ENCODE data around the gene ZBTB7A. TPM values are rescaled to one million over a fixed set of nuclear protein-coding genes. Genes with fewer than 3 reads are reported as not detected.

The ZBTB7A gene
- polyA plus RNA-seq, 1 donor from 2014 or later, result 75.7 TPM

GRCh38 chr19:4034048-4035017 lies 32.4 kb downstream of the ZBTB7A start:
- Mint-ChIP-seq H3K36me3 (no peaks in the 10 kb centered on the region), H3K9me3 (no peaks in the 10 kb centered on the region), H3K27ac (peak overlapping the region; percentile 26 to 86 (median 73)), H3K27me3 (no peaks in the 10 kb centered on the region), H3K4me3 (peak overlapping the region in 1 of 4 donors; percentile 47), H3K4me1 (no peaks in the 10 kb centered on the region)

- H3K27me3 Mint-ChIP-seq, result no peaks in the 10 kb centered on the region
- no peaks in the 10 kb centered on the region for H3K4me1 Mint-ChIP-seq
- H3K9me3 Mint-ChIP-seq, result no peaks in the 10 kb centered on the region
- no peak overlapping the region for H3K27ac Mint-ChIP-seq
- no peaks in the 10 kb centered on the region for H3K36me3 Mint-ChIP-seq
- H3K4me3 Mint-ChIP-seq, result no peak overlapping the region
Observed at GRCh38 chr19:4033028-4033956, 33.4 kb downstream of the ZBTB7A start.

- Mint-ChIP-seq H3K27me3 (no peaks in the 10 kb centered on the region), H3K27ac (no peak overlapping the region), H3K9me3 (no peaks in the 10 kb centered on the region), H3K36me3 (no peaks in the 10 kb centered on the region), H3K4me3 (no peak overlapping the region), H3K4me1 (no peaks in the 10 kb centered on the region)
Observed at GRCh38 chr19:4032436-4032835, 34.3 kb downstream of the ZBTB7A start.

GRCh38 chr19:4031420-4031819 lies 35.3 kb downstream of the ZBTB7A start:
- Mint-ChIP-seq H3K27me3 (no peaks in the 10 kb centered on the region), H3K4me3 (no peak overlapping the region), H3K36me3 (no peaks in the 10 kb centered on the region), H3K4me1 (no peaks in the 10 kb centered on the region), H3K9me3 (no peaks in the 10 kb centered on the region), H3K27ac (no peak overlapping the region)

- Mint-ChIP-seq H3K27ac (no peak overlapping the region), H3K9me3 (no peaks in the 10 kb centered on the region), H3K36me3 (no peaks in the 10 kb centered on the region), H3K4me3 (no peak overlapping the region), H3K27me3 (no peaks in the 10 kb centered on the region), H3K4me1 (no peaks in the 10 kb centered on the region)
Observed at GRCh38 chr19:4030981-4031380, 35.7 kb downstream of the ZBTB7A start.

GRCh38 chr19:4030552-4030951 lies 36.1 kb downstream of the ZBTB7A start:
- peak overlapping the region in 1 of 3 donors; percentile 72 for H3K27ac Mint-ChIP-seq
- H3K9me3 Mint-ChIP-seq, result no peaks in the 10 kb centered on the region
- no peaks in the 10 kb centered on the region for H3K4me1 Mint-ChIP-seq
- H3K27me3 Mint-ChIP-seq, result no peaks in the 10 kb centered on the region
- peaks cover under 1% of the 10 kb centered on the region for H3K36me3 Mint-ChIP-seq
- no peak overlapping the region for H3K4me3 Mint-ChIP-seq

- H3K27ac Mint-ChIP-seq, result no peak overlapping the region
- H3K4me1 Mint-ChIP-seq, result peaks cover 0 to 1% (median 0%) of the 10 kb centered on the region in 3 donors
- no peak overlapping the region for H3K4me3 Mint-ChIP-seq
- H3K9me3 Mint-ChIP-seq, result no peaks in the 10 kb centered on the region
- H3K36me3 Mint-ChIP-seq, result peaks cover 2% of the 10 kb centered on the region
- H3K27me3 Mint-ChIP-seq, result no peaks in the 10 kb centered on the region
Observed at GRCh38 chr19:4029247-4029614, 37.5 kb downstream of the ZBTB7A start.

- H3K36me3 Mint-ChIP-seq, result peaks cover 2% of the 10 kb centered on the region
- no peaks in the 10 kb centered on the region for H3K27me3 Mint-ChIP-seq
- no peak overlapping the region for H3K4me3 Mint-ChIP-seq
- peaks cover 0 to 1% (median 0%) of the 10 kb centered on the region in 3 donors for H3K4me1 Mint-ChIP-seq
- H3K9me3 Mint-ChIP-seq, result no peaks in the 10 kb centered on the region
- no peak overlapping the region for H3K27ac Mint-ChIP-seq
Observed at GRCh38 chr19:4028334-4029246, 38.1 kb downstream of the ZBTB7A start.

GRCh38 chr19:4027146-4027545 lies 39.6 kb downstream of the ZBTB7A start:
- Mint-ChIP-seq H3K9me3 (no peaks in the 10 kb centered on the region), H3K27me3 (no peaks in the 10 kb centered on the region), H3K4me3 (no peak overlapping the region), H3K27ac (no peak overlapping the region), H3K36me3 (peaks cover 2% of the 10 kb centered on the region), H3K4me1 (peaks cover under 1 to 1% (median under 1%) of the 10 kb centered on the region in 3 donors)

GRCh38 chr19:4025317-4025716 lies 41.4 kb downstream of the ZBTB7A start:
- peaks cover 5% of the 10 kb centered on the region for H3K36me3 Mint-ChIP-seq
- H3K27me3 Mint-ChIP-seq, result no peaks in the 10 kb centered on the region
- peaks cover 2 to 4% (median 4%) of the 10 kb centered on the region in 3 donors for H3K4me1 Mint-ChIP-seq
- no peak overlapping the region for H3K27ac Mint-ChIP-seq
- no peak overlapping the region for H3K4me3 Mint-ChIP-seq
- no peaks in the 10 kb centered on the region for H3K9me3 Mint-ChIP-seq

GRCh38 chr19:4023600-4024398 lies 42.9 kb downstream of the ZBTB7A start:
- Mint-ChIP-seq H3K27me3 (no peaks in the 10 kb centered on the region), H3K9me3 (no peaks in the 10 kb centered on the region), H3K4me3 (no peak overlapping the region), H3K27ac (peak overlapping the region in 1 of 3 donors; percentile 46), H3K36me3 (peaks cover 5% of the 10 kb centered on the region), H3K4me1 (peaks cover 2 to 4% (median 4%) of the 10 kb centered on the region in 3 donors)

- Mint-ChIP-seq H3K4me1 (peaks cover 2 to 7% (median 4%) of the 10 kb centered on the region in 3 donors), H3K36me3 (peaks cover 3% of the 10 kb centered on the region), H3K4me3 (no peak overlapping the region), H3K27ac (no peak overlapping the region), H3K27me3 (no peaks in the 10 kb centered on the region), H3K9me3 (no peaks in the 10 kb centered on the region)
Observed at GRCh38 chr19:4019578-4019977, 47.1 kb downstream of the ZBTB7A start.

GRCh38 chr19:4018775-4019504 lies 47.8 kb downstream of the ZBTB7A start:
- peaks cover 3% of the 10 kb centered on the region for H3K36me3 Mint-ChIP-seq
- H3K9me3 Mint-ChIP-seq, result no peaks in the 10 kb centered on the region
- peak overlapping the region in 1 of 3 donors; percentile 85 for H3K27ac Mint-ChIP-seq
- no peaks in the 10 kb centered on the region for H3K27me3 Mint-ChIP-seq
- H3K4me1 Mint-ChIP-seq, result peaks cover 2 to 6% (median 4%) of the 10 kb centered on the region in 3 donors
- H3K4me3 Mint-ChIP-seq, result peak overlapping the region in 1 of 4 donors; percentile 47

Data from IgD-negative memory B cell (primary cell).